H9 (cell line): Measurements from ENCODE around the gene MYOM1. TPM values are rescaled to one million over a fixed set of nuclear protein-coding genes. Genes with fewer than 3 reads are reported as not detected.

Experiments used
- DNase-seq: peaks from one replicate; pipeline ENCODE4 v3.0.0-alpha.2; 2017
- H2AFZ ChIP-seq: one replicate; pipeline ENCODE4 v1.6.1; 2013; ENCODE audit warnings: mild to moderate bottlenecking, low read length, control low read depth, moderate library complexity
- H2AK5ac ChIP-seq: 2 replicates; pipeline ENCODE4 v1.6.1; 2013; ENCODE audit warnings: low read length, control low read depth, mixed read lengths; ENCODE audit not compliant: insufficient read length
- H2BK120ac ChIP-seq: one replicate; pipeline ENCODE4 v1.6.1; 2013; ENCODE audit warnings: low read depth, mild to moderate bottlenecking, low read length, control low read depth, inconsistent platforms; ENCODE audit not compliant: poor library complexity, severe bottlenecking
- H2BK12ac ChIP-seq: 2 replicates; pipeline ENCODE4 v1.6.1; 2013; ENCODE audit warnings: low read length, control low read depth, mixed read lengths, low read depth; ENCODE audit not compliant: insufficient read length
- H2BK15ac ChIP-seq: 2 replicates; pipeline ENCODE4 v1.6.1; 2013; ENCODE audit warnings: low read depth, low read length, control low read depth
- H2BK20ac ChIP-seq: one replicate; pipeline ENCODE4 v1.6.1; 2013; ENCODE audit warnings: low read depth, mild to moderate bottlenecking, low read length, control low read depth, inconsistent platforms; ENCODE audit not compliant: poor library complexity, severe bottlenecking
- H2BK5ac ChIP-seq: 2 replicates; pipeline ENCODE4 v1.6.1; 2013; ENCODE audit warnings: low read length, control low read depth, mixed read lengths; ENCODE audit not compliant: insufficient read length
- H3K14ac ChIP-seq: 2 replicates; pipeline ENCODE4 v1.6.1; 2013; ENCODE audit warnings: low read length, control low read depth; ENCODE audit not compliant: insufficient read depth
- H3K18ac ChIP-seq: 2 replicates; pipeline ENCODE4 v1.6.1; 2013; ENCODE audit warnings: low read depth, mild to moderate bottlenecking, mixed read lengths, low read length, control low read depth; ENCODE audit not compliant: insufficient read length
- H3K23ac ChIP-seq: 2 replicates; pipeline ENCODE4 v1.6.1; 2013; ENCODE audit warnings: low read length, control low read depth, mixed read lengths, low read depth; ENCODE audit not compliant: insufficient read length
- H3K23me2 ChIP-seq: 2 replicates; pipeline ENCODE4 v1.6.1; 2013; ENCODE audit warnings: low read depth, mild to moderate bottlenecking, mixed read lengths, low read length, control low read depth; ENCODE audit not compliant: insufficient read length, poor library complexity, severe bottlenecking
- H3K27ac ChIP-seq: 2 replicates; pipeline ENCODE4 v1.5.1; 2013; ENCODE audit warnings: low read length, control low read depth, mixed read lengths, low read depth; ENCODE audit not compliant: insufficient read length
- H3K27me3 ChIP-seq: 2 replicates; pipeline ENCODE4 v1.6.1; 2013; ENCODE audit warnings: low read length, control low read depth, inconsistent platforms; ENCODE audit not compliant: insufficient read depth
- H3K4ac ChIP-seq: 2 replicates; pipeline ENCODE4 v1.6.1; 2013; ENCODE audit warnings: low read depth, mild to moderate bottlenecking, control low read depth, inconsistent platforms, low read length, moderate library complexity
- H3K4me1 ChIP-seq: 2 replicates; pipeline ENCODE4 v1.6.1; 2013; ENCODE audit warnings: low read length, control low read depth, inconsistent platforms; ENCODE audit not compliant: insufficient read depth
- H3K4me2 ChIP-seq: 2 replicates; pipeline ENCODE4 v1.6.1; 2013; ENCODE audit warnings: low read length, control low read depth, mixed read lengths; ENCODE audit not compliant: insufficient read length, insufficient read depth
- H3K56ac ChIP-seq: 2 replicates; pipeline ENCODE4 v1.6.1; 2013; ENCODE audit warnings: low read depth, mild to moderate bottlenecking, mixed read lengths, low read length, control low read depth; ENCODE audit not compliant: insufficient read length
- H3K79me1 ChIP-seq: 2 replicates; pipeline ENCODE4 v1.6.1; 2013; ENCODE audit warnings: low read depth, mild to moderate bottlenecking, moderate library complexity, low read length, control low read depth, inconsistent platforms; ENCODE audit not compliant: insufficient read depth, poor library complexity, severe bottlenecking
- H3K79me2 ChIP-seq: 2 replicates; pipeline ENCODE4 v1.6.1; 2013; ENCODE audit warnings: low read length, control low read depth, inconsistent platforms; ENCODE audit not compliant: insufficient read depth
- H3K9ac ChIP-seq: 2 replicates; pipeline ENCODE4 v1.6.1; 2013; ENCODE audit warnings: low read length, control low read depth, mixed read lengths; ENCODE audit not compliant: insufficient read length; ENCODE audit errors: extremely low read depth
- H3K9me3 ChIP-seq: one replicate; pipeline ENCODE4 v1.6.1; 2013; ENCODE audit warnings: low read depth, low read length, inconsistent platforms; ENCODE audit not compliant: control insufficient read depth
- H3T11ph ChIP-seq: one replicate; pipeline ENCODE4 v1.6.1; 2013; ENCODE audit warnings: mild to moderate bottlenecking, low read length, control low read depth, inconsistent platforms
- H4K20me1 ChIP-seq: one replicate; pipeline ENCODE4 v1.6.1; 2013; ENCODE audit not compliant: control insufficient read depth, insufficient read length, insufficient read depth
- H4K5ac ChIP-seq: 2 replicates; pipeline ENCODE4 v1.6.1; 2013; ENCODE audit warnings: low read depth, mild to moderate bottlenecking, mixed read lengths, low read length, control low read depth; ENCODE audit not compliant: insufficient read length
- H4K8ac ChIP-seq: replicated peaks from 2 replicates; pipeline ENCODE4 v1.6.1; 2013; ENCODE audit warnings: low read length, control low read depth, mixed read lengths, low read depth; ENCODE audit not compliant: insufficient read length
- H4K91ac ChIP-seq: 2 replicates; pipeline ENCODE4 v1.6.1; 2013; ENCODE audit warnings: low read depth, mild to moderate bottlenecking, moderate library complexity, mixed read lengths, low read length, control low read depth; ENCODE audit not compliant: insufficient read length
- H3K27ac Mint-ChIP-seq, 3 experiments: 2 replicates in 2 of 3; 3 replicates in 1 of 3; pipeline ENCODE4 v1.8.0; 2020 to 2021; ENCODE audit warnings: mixed read lengths in 3 of 3, mild to moderate bottlenecking in 1 of 3, moderate library complexity in 1 of 3
- H3K27me3 Mint-ChIP-seq: 2 replicates; pipeline ENCODE4 v1.8.0; 2021; ENCODE audit warnings: low read depth, mild to moderate bottlenecking, moderate library complexity, mixed read lengths
- H3K36me3 Mint-ChIP-seq, 3 experiments: 2 replicates in 2 of 3; 3 replicates in 1 of 3; pipeline ENCODE4 v1.8.0; 2020 to 2021; ENCODE audit warnings: low read depth in 3 of 3, mixed read lengths in 3 of 3; ENCODE audit not compliant: insufficient read depth in 1 of 3
- H3K4me1 Mint-ChIP-seq, 2 experiments: 2 replicates each; pipeline ENCODE4 v1.8.0; 2020; ENCODE audit warnings: mixed read lengths in 2 of 2
- H3K4me3 Mint-ChIP-seq, 2 experiments: 2 replicates in 1 of 2; 3 replicates in 1 of 2; pipeline ENCODE4 v1.8.0; 2020 to 2021; ENCODE audit warnings: mild to moderate bottlenecking in 2 of 2, mixed read lengths in 2 of 2, moderate library complexity in 1 of 2
- H3K9me3 Mint-ChIP-seq, 2 experiments: 2 replicates in 1 of 2; 3 replicates in 1 of 2; pipeline ENCODE4 v1.8.0; 2020; ENCODE audit warnings: mild to moderate bottlenecking in 2 of 2, mixed read lengths in 2 of 2, moderate library complexity in 1 of 2
- WGBS: extraction: QIAGEN DNeasy Blood & Tissue Kit; methylation state at CpG from one replicate; pipeline ENCODE4 v1.1.7; 2013; ENCODE audit warnings: missing lambda C conversion rate, low lambda C conversion rate, mixed read lengths; ENCODE audit not compliant: insufficient read length; ENCODE audit errors: extremely low coverage; 5-methylcytosine and 5-hydroxymethylcytosine counted together
- total RNA-seq: library from RNA; stranded (reverse); gene quantifications from 2 replicates; pipeline ENCODE4 v1.2.1, GENCODE V29; 2021
- TF ChIP-seq, protein P1 (sequence below): fragments of 200-600 bp; sonication (generic); conservative IDR thresholded peaks from 3 replicates; pipeline ENCODE4 v1.8.0; 2021; ENCODE audit warnings: antibody characterized with exemption, mild to moderate bottlenecking

The MYOM1 gene
- total RNA-seq, 1 experiment from 2014 or later: 0.17 TPM

DNA sequence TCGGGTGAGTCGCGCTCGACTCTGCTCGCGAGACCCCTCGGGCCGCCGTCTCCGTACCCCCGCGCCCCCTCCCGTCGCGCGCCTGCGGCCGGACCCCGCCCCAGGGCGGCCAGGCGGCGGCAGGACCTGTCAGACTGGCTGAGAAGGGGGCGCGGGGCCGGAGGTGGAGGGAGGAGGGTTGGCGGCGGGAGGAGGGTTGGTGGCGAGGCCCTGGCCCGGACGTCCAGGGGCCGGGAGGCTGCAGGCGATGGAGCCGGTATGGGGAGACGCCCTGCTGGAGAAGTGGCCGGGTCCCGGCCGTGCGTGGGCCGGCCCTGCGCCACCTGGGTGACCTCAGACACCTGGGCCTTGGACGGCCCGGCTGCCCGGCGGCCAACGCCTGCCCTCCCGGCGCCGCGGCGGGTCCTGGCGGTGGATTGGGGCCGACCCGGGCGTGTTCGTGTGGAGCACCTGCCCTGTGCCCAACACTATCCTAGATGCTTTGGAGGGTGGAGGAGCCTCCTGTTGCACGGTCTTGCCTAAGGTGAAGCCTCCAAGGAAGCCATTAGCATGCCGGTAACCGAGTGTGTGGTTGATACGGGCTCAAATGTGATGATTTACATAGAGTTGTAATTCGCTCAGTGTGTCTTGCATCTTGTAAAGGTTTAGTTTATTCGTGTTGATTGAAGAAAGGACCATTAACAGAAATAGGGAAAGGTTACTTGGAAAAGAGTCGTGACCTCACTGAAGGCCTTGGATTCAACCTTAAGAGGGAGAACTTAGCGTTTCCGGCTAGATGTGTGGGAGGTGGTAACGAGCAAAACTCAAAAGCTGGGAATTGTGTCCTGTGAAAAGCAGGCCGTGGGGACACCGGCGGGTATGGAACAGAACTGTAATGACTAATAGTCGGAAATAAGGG lies 42.7 kb upstream of the MYOM1 start:
- Histone ChIP-seq H3K4me1 (peaks cover 6% of the 10 kb centered on the region; the same call in 1 of the 2 replicates), H3T11ph (no peak overlapping the region), H3K14ac (no peak overlapping the region; the same call in 1 of the 2 replicates), H4K20me1 (no peaks in the 10 kb centered on the region), H4K8ac (no peak overlapping the region), H3K23me2 (peaks cover 4% of the 10 kb centered on the region), H2BK5ac (no peak overlapping the region), H3K79me2 (peaks cover 43% of the 10 kb centered on the region), H3K4me2 (peak overlapping the region; percentile 51), H2BK20ac (no peak overlapping the region), H3K79me1 (no peaks in the 10 kb centered on the region), H3K27me3 (no peaks in the 10 kb centered on the region), H4K5ac (no peak overlapping the region), H3K18ac (no peak overlapping the region), H2BK120ac (no peak overlapping the region), H3K56ac (no peak overlapping the region), H3K9ac (peak overlapping the region; percentile 93), H2BK12ac (no peak overlapping the region), H2AK5ac (no peak overlapping the region), H2BK15ac (no peak overlapping the region), H4K91ac (no peak overlapping the region), H3K27ac (no peak overlapping the region), H3K4ac (no peak overlapping the region), H2AFZ (no peak overlapping the region), H3K23ac (no peak overlapping the region), H3K9me3 (no peaks in the 10 kb centered on the region)
- H3K36me3 Mint-ChIP-seq: peaks cover 3 to 5% (median 4%) of the 10 kb centered on the region in 3 experiments; a peak in 5 of 7 replicates
- TF ChIP-seq, protein P1, sequence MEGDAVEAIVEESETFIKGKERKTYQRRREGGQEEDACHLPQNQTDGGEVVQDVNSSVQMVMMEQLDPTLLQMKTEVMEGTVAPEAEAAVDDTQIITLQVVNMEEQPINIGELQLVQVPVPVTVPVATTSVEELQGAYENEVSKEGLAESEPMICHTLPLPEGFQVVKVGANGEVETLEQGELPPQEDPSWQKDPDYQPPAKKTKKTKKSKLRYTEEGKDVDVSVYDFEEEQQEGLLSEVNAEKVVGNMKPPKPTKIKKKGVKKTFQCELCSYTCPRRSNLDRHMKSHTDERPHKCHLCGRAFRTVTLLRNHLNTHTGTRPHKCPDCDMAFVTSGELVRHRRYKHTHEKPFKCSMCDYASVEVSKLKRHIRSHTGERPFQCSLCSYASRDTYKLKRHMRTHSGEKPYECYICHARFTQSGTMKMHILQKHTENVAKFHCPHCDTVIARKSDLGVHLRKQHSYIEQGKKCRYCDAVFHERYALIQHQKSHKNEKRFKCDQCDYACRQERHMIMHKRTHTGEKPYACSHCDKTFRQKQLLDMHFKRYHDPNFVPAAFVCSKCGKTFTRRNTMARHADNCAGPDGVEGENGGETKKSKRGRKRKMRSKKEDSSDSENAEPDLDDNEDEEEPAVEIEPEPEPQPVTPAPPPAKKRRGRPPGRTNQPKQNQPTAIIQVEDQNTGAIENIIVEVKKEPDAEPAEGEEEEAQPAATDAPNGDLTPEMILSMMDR: no peak
- WGBS: no CpG with 5 or more reads among the region's 69 CpGs
- peak overlapping the region; percentile 11 to 69 (median 18); a peak in 6 of 7 replicates for H3K27ac Mint-ChIP-seq
- H3K4me3 Mint-ChIP-seq: peak overlapping the region; percentile 80 to 90
- H3K9me3 Mint-ChIP-seq: no peaks in the 10 kb centered on the region; a peak in 2 of 5 replicates
- peaks cover 46 to 49% of the 10 kb centered on the region in 2 experiments for H3K4me1 Mint-ChIP-seq
- no peaks in the 10 kb centered on the region for H3K27me3 Mint-ChIP-seq
- DNase-seq: no peak
